C4-2B (cell line): ENCODE data around the gene TRPV5.
"Not testable (repeated sequence)": the region's sequence is repeated elsewhere in the genome, so short reads cannot be mapped to it uniquely, and the experiment has no call there.

ENCODE experiments used
- H3K27ac ChIP-seq: fragments of 450-650 bp; 2 replicates; pipeline ENCODE4 v1.5.1; 2017
- ZFX ChIP-seq: fragments of 450-650 bp; IDR thresholded peaks from 2 replicates; pipeline ENCODE4 v1.6.1; 2017
- TF ChIP-seq, protein P1 (sequence below): fragments of 450-650 bp; conservative IDR thresholded peaks from 2 replicates; pipeline ENCODE4 v1.5.1; 2017; ENCODE audit warnings: mild to moderate bottlenecking

The TRPV5 gene

DNA sequence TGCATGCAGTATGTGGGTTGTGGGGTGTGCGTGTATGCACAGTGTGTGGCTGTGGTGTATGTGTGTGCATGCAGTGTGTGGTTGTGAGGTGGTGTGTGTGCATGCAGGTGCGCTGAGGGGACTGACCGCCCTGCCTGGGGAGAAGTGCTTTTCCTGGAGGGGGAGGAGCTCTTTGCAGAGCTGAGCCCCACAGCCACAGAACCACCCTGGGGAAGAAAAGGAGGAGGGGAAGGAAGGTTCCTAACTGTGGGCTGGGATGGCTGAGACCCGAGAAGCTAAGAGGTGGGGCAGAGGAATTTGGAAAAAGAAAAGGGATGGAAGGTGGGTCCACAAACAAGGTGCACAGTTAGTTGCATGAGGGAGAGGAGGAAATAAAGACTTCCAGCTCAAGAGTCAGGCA, at the start of gene TRPV5:
Gene TRPV5, minus strand, starts transcription at position 123 of the 400 bp plus-strand sequence. CDS start 287 bp downstream, outside the sequence.
- no peak for TF ChIP-seq ZFX
- TF ChIP-seq, protein P1, sequence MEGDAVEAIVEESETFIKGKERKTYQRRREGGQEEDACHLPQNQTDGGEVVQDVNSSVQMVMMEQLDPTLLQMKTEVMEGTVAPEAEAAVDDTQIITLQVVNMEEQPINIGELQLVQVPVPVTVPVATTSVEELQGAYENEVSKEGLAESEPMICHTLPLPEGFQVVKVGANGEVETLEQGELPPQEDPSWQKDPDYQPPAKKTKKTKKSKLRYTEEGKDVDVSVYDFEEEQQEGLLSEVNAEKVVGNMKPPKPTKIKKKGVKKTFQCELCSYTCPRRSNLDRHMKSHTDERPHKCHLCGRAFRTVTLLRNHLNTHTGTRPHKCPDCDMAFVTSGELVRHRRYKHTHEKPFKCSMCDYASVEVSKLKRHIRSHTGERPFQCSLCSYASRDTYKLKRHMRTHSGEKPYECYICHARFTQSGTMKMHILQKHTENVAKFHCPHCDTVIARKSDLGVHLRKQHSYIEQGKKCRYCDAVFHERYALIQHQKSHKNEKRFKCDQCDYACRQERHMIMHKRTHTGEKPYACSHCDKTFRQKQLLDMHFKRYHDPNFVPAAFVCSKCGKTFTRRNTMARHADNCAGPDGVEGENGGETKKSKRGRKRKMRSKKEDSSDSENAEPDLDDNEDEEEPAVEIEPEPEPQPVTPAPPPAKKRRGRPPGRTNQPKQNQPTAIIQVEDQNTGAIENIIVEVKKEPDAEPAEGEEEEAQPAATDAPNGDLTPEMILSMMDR: no peak
- H3K27ac ChIP-seq: no peak within 1 kb of the TSS

DNA sequence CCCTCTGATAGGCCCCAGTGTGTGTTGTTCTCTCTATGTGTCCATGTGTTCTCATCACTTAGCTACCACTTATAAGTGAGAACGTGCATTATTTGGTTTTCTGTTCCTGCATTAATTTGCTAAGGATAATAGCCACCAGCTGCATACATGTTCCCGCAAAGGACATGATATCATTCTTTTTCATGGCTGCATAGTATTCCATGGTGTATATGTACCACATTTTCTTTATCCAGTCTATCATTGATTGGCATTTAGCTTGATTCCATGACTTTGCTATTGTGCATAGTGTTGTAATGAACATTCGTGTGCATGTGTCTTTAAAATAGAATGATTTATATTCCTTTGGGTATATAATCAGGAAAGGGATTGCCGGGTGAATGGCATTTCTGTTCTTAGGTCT, 44.9 kb upstream of the TRPV5 start:
- not testable (repeated sequence) for H3K27ac ChIP-seq

DNA sequence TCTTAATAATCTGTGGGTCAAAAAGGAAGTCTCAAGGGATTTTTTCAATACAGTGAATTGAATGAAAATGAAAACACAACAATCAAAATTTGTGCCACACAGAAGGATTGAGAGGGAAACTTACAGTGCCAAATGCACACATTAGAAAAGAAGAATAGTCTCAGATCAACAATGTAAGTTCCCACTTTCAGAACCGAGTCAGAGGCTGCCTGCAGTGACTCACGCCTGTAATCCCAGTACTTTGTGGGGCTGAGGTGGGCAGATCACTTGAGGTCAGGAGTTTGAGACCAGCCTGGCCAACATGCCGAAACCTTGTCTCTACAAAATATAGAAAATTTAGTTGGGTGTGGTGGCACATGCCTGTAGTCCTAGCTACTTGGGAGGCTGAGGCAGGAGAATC, 41.1 kb upstream of the TRPV5 start:
- TF ChIP-seq ZFX: no peak
- TF ChIP-seq, protein P1: no peak
- no peak overlapping the region for H3K27ac ChIP-seq

DNA sequence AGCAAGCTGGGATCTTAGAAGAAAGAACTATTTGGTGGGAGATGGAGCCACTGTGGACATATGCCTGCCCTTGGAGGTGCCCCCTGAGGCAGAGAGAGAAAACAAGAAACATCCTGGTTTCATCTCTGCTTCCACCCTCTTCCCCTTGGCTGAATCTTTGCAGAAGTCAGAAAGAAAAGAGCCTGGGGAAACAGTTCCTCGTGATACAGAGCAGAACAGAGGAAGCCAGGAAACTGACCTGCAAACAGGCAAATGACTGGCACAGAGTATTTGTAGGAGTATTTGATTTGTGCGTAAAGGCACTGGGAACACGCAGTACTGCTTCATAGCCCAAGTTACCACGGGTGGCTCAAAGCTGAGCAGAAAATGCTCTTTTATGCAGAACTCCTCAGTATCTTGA, 35.6 kb upstream of the TRPV5 start:
- TF ChIP-seq ZFX: no peak
- TF ChIP-seq, protein P1: no peak
- no peak overlapping the region for H3K27ac ChIP-seq

DNA sequence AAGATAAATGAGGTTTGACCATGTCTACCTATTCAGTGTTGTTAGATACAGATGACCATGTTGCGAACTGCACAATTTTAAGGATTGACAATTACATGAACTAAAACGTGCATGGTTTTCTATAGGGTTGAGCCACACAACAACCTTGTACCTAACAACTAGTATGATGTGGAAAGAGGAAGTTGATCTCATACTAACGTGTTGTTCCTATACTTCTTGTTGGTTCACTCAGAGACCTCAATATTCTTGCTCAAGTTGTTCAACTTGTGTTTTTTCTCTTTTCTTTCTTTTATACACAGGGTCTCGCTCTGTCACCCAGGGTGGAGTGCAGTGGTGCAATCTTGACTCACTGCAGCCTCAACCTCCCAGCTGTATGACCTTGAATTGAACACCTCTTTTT, 34.7 kb upstream of the TRPV5 start:
- TF ChIP-seq, protein P1: no peak
- TF ChIP-seq ZFX: no peak
- H3K27ac ChIP-seq: no peak overlapping the region

DNA sequence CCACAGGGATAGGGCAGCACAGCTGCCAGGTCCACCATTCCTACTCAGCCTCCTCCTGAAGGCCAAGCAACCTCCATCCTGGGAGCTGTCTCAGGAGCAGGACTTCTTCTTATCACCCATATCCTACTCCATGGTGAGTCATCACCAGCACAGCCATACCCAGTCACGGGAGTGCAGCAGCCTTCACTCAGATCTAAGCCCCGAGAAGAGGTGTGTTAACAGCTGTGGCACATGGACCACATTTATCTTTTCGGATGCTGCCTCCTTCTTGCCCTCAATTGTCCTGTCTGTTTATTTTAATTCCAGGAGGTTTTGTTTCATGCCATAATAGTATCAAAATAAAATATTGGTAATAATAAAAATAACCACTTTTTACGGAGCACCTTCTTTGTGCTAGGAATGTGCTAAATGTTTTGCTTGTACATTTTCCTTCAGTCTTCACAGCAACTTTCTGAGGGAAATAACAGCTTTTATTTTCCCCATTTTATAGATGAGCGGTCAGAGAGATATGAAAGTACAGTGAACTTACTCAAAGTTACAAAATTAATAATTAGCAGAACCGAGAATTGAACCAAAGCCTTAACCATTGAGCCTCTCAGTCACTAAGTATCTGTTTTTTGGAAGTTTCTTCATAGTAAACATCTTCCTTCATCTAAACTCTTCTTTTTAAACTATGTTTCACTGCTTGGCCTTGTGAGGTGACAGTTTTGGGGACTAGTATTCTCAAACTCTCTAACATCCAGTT, 31.1 kb upstream of the TRPV5 start:
- TF ChIP-seq, protein P1: no peak
- TF ChIP-seq ZFX: no peak
- H3K27ac ChIP-seq: no peak overlapping the region

DNA sequence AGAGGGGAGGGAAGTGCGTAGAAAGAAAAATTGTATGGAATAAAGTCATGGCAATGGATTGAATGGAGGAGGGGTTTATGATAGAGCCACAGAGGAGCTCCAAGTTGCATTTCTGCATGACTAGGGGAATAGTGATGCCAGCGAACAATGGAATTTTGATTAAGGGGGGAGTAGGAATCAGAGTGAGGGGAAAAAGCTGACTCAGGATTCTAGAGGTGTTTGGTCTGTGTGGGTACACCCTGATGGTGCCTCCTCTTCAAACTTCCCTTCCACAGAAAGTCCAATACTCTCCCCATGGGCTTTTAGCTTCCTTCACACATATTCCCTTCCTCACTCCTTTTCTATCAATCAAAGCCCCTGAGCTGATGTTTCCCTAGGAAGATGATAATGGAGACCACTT, 30.4 kb upstream of the TRPV5 start:
- no peak overlapping the region for H3K27ac ChIP-seq
- no peak for TF ChIP-seq ZFX
- TF ChIP-seq, protein P1: no peak

DNA sequence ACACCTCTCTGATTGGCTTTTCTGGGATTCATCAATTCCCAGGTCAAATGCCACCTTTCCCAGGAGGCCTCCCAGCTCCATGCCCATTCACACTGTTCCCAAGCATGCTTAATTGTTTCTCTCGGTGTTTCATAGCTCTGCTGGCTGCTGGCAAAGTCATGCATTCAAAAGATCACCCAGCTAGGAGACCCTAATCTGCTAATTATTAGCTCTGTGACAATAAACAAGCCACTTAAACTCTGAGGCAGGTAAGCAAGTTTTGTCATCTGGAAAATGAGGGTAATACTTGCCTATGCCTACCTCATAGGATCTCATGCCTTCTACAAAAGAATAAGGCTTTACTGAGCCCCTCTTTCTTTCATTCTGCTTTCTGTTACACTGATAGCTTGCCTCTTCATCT, 29.4 kb upstream of the TRPV5 start:
- H3K27ac ChIP-seq: no peak overlapping the region
- TF ChIP-seq ZFX: no peak
- TF ChIP-seq, protein P1: no peak
